ENCODE results near the gene MRC1.

GRCh38 chr10:17873946-17874345 is 64.8 kb downstream of the MRC1 start:
- no peak for TF ChIP-seq ILK (tag; IDR thresholded peaks at IDR 0.05; ENCODE audit: borderline replicate concordance, low read depth)
- no peak for TF ChIP-seq KDM2B (CRISPR knock-in tag; IDR thresholded peaks at IDR 0.05)
- no peak for TF ChIP-seq POLR2A (conservative IDR thresholded peaks at IDR 0.05)
- no peak for TF ChIP-seq RBBP5 (IDR thresholded peaks at IDR 0.05; ENCODE audit: borderline replicate concordance, insufficient read depth, low read length, poor library complexity, severe bottlenecking)

Data from K562 (cell line).